HEK293 (cell line): Measurements from ENCODE around the gene CTNNA2.

Source experiments
- CTCF ChIA-PET: fragments of 350-600 bp; formaldehyde crosslinking; extraction: SDS; loops from one replicate; lab custom pipeline; 2021; ENCODE audit warnings: antibody characterized with exemption; lab: Yijun Ruan, JAX
- POLR2A ChIA-PET: fragments of 300-600 bp; formaldehyde crosslinking; extraction: SDS; loops from one replicate; lab custom pipeline; 2020; ENCODE audit warnings: antibody characterized with exemption, inconsistent platforms; lab: Yijun Ruan, JAX
- H3K27ac ChIP-seq: fragments of 200-500 bp; sonication (Bioruptor generic); 2 replicates; pipeline ENCODE4 v1.5.1; 2014; ENCODE audit warnings: low read depth, low read length, control low read depth, inconsistent platforms; ENCODE audit errors: extremely low read depth
- H3K36me3 ChIP-seq, 2 experiments: fragments of 200-500 bp in 1 of 2; sonication (Bioruptor generic) in 1 of 2; 1 replicate in 1 of 2; 2 replicates in 1 of 2; pipeline ENCODE4 v1.5.1; 2014 to 2017; ENCODE audit warnings: inconsistent platforms in 2 of 2, low read length in 2 of 2; ENCODE audit not compliant: control insufficient read depth in 2 of 2, insufficient read depth in 1 of 2
- H3K4me1 ChIP-seq: fragments of 200-500 bp; sonication (Bioruptor generic); 2 replicates; pipeline ENCODE4 v1.5.1; 2014; ENCODE audit warnings: mild to moderate bottlenecking, low read length, inconsistent platforms; ENCODE audit not compliant: control insufficient read depth, insufficient read depth
- H3K4me3 ChIP-seq: 2 replicates; pipeline ENCODE4 v1.5.1; 2011; ENCODE audit warnings: low read depth, mild to moderate bottlenecking, control low read depth, low read length, moderate library complexity
- H3K9me3 ChIP-seq: fragments of 200-500 bp; sonication (Bioruptor generic); 2 replicates; pipeline ENCODE4 v1.5.1; 2014; ENCODE audit warnings: low read depth, low read length, inconsistent platforms; ENCODE audit not compliant: control insufficient read depth, insufficient read depth
- BCL11A ChIP-seq: fragments of 450-650 bp; formaldehyde crosslinking; IDR thresholded peaks from 2 replicates; pipeline ENCODE4 v1.5.1; 2016; ENCODE audit warnings: low read depth, missing biosample characterization, missing genetic modification characterization
- GFI1B ChIP-seq: fragments of 450-650 bp; formaldehyde crosslinking; IDR thresholded peaks from 2 replicates; pipeline ENCODE4 v1.5.1; 2016; ENCODE audit warnings: missing biosample characterization, missing genetic modification characterization
- GLIS2 ChIP-seq: fragments of 450-650 bp; formaldehyde crosslinking; IDR thresholded peaks from 2 replicates; pipeline ENCODE4 v1.5.1; 2016; ENCODE audit warnings: missing biosample characterization, missing genetic modification characterization
- HOXC10 ChIP-seq: sonication (generic); formaldehyde crosslinking; IDR thresholded peaks from 2 replicates; pipeline ENCODE4 v1.8.1; 2023; ENCODE audit warnings: mild to moderate bottlenecking, missing genetic modification reagents
- RBAK ChIP-seq: fragments of 450-650 bp; formaldehyde crosslinking; IDR thresholded peaks from 2 replicates; pipeline ENCODE4 v1.5.1; 2016; ENCODE audit warnings: missing biosample characterization, missing genetic modification characterization
- TCF7L2 ChIP-seq: IDR thresholded peaks from 2 replicates; pipeline ENCODE4 v1.6.1; 2011; ENCODE audit warnings: low read depth, mild to moderate bottlenecking, inconsistent platforms, low read length, moderate library complexity, borderline replicate concordance
- WT1 ChIP-seq: fragments of 450-650 bp; formaldehyde crosslinking; IDR thresholded peaks from 2 replicates; pipeline ENCODE4 v1.5.1; 2016; ENCODE audit warnings: missing biosample characterization, missing genetic modification characterization
- ZBTB20 ChIP-seq: fragments of 450-650 bp; formaldehyde crosslinking; IDR thresholded peaks from 2 replicates; pipeline ENCODE4 v1.5.1; 2016; ENCODE audit warnings: missing biosample characterization, missing genetic modification characterization
- ZBTB21 ChIP-seq: fragments of 450-650 bp; formaldehyde crosslinking; IDR thresholded peaks from 2 replicates; pipeline ENCODE4 v1.5.1; 2017; ENCODE audit warnings: missing biosample characterization, missing genetic modification characterization
- ZBTB8A ChIP-seq: fragments of 450-650 bp; formaldehyde crosslinking; IDR thresholded peaks from 2 replicates; pipeline ENCODE4 v1.5.1; 2016; ENCODE audit warnings: missing biosample characterization, missing genetic modification characterization
- ZFP69B ChIP-seq: fragments of 450-650 bp; formaldehyde crosslinking; IDR thresholded peaks from 2 replicates; pipeline ENCODE4 v1.5.1; 2016; ENCODE audit warnings: missing biosample characterization, missing genetic modification characterization
- ZNF112 ChIP-seq: fragments of 450-650 bp; formaldehyde crosslinking; IDR thresholded peaks from 2 replicates; pipeline ENCODE4 v1.5.0; 2017; ENCODE audit warnings: missing biosample characterization, missing genetic modification characterization
- ZNF16 ChIP-seq: fragments of 450-650 bp; formaldehyde crosslinking; IDR thresholded peaks from 2 replicates; pipeline ENCODE4 v1.5.1; 2016; ENCODE audit warnings: low read depth, missing biosample characterization, missing genetic modification characterization
- ZNF174 ChIP-seq: fragments of 450-650 bp; formaldehyde crosslinking; IDR thresholded peaks from 2 replicates; pipeline ENCODE4 v1.5.0; 2017; ENCODE audit warnings: missing biosample characterization, mild to moderate bottlenecking, missing genetic modification characterization
- ZNF19 ChIP-seq: fragments of 450-650 bp; formaldehyde crosslinking; IDR thresholded peaks from 2 replicates; pipeline ENCODE4; 2016; ENCODE audit warnings: missing biosample characterization, missing genetic modification characterization, low read depth
- ZNF426 ChIP-seq: fragments of 450-650 bp; formaldehyde crosslinking; IDR thresholded peaks from 2 replicates; pipeline ENCODE4 v1.5.1; 2017; ENCODE audit warnings: missing biosample characterization, missing genetic modification characterization, mild to moderate bottlenecking, inconsistent platforms, moderate library complexity
- ZNF521 ChIP-seq: fragments of 450-650 bp; formaldehyde crosslinking; IDR thresholded peaks from 2 replicates; pipeline ENCODE4 v1.5.1; 2017; ENCODE audit warnings: missing biosample characterization, mild to moderate bottlenecking, missing genetic modification characterization
- ZNF558 ChIP-seq: fragments of 450-650 bp; formaldehyde crosslinking; IDR thresholded peaks from 2 replicates; pipeline ENCODE4 v1.5.1; 2016; ENCODE audit warnings: missing biosample characterization, missing genetic modification characterization
- ZNF571 ChIP-seq: fragments of 450-650 bp; formaldehyde crosslinking; IDR thresholded peaks from 2 replicates; pipeline ENCODE4 v1.5.0; 2017; ENCODE audit warnings: missing biosample characterization, missing genetic modification characterization
- ZNF623 ChIP-seq: fragments of 450-650 bp; formaldehyde crosslinking; IDR thresholded peaks from 2 replicates; pipeline ENCODE4 v1.5.1; 2016; ENCODE audit warnings: missing biosample characterization, missing genetic modification characterization
- ZNF76 ChIP-seq: fragments of 450-650 bp; formaldehyde crosslinking; IDR thresholded peaks from 2 replicates; pipeline ENCODE4; 2016; ENCODE audit warnings: low read depth, missing biosample characterization, missing genetic modification characterization, borderline replicate concordance
- ZSCAN30 ChIP-seq: fragments of 450-650 bp; IDR thresholded peaks from 2 replicates; pipeline ENCODE4 v1.5.1; 2018; ENCODE audit warnings: missing biosample characterization, mild to moderate bottlenecking, missing genetic modification characterization, moderate library complexity
- TF ChIP-seq, protein P1 (sequence below): fragments of 450-650 bp; formaldehyde crosslinking; conservative IDR thresholded peaks from 2 replicates; pipeline ENCODE4 v1.5.1; 2016; ENCODE audit warnings: low read depth, missing biosample characterization, missing genetic modification characterization
- TF ChIP-seq, protein P2 (sequence below): fragments of 450-650 bp; formaldehyde crosslinking; IDR thresholded peaks from 2 replicates; pipeline ENCODE4 v1.5.1; 2016; ENCODE audit warnings: missing biosample characterization, missing genetic modification characterization
- TF ChIP-seq, protein P3 (sequence below): sonication (generic); formaldehyde crosslinking; IDR thresholded peaks from 2 replicates; pipeline ENCODE4 v1.8.1; 2022; ENCODE audit warnings: mild to moderate bottlenecking, moderate library complexity, missing genetic modification reagents

The CTNNA2 gene

DNA sequence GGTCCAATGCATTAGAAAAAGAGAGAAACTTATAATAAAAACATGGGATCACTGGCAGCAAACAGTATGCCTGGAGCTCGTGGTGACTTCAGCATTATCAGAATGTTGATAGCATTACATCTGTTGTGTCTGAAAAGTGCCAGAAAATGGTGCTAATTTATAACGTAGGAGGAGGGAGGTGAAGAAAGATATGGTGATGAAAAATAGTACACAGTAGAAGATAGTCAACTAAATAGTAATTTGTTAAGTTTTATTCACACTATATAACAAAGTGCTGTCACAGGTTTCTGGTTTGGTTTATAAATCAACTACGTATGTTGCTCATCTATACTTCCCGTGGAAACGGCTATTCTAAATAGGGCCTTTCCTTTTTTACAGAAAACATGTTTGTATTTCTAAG is 674.3 kb downstream of the CTNNA2 start:
- CTCF ChIA-PET = no interaction called here
- no peaks in the 10 kb centered on the region for H3K9me3 ChIP-seq
- TF ChIP-seq ZNF112 (no peak), ZNF16 (no peak), RBAK (tag by site-specific recombination) (no peak), ZNF19 (tag by site-specific recombination) (no peak), GFI1B (no peak), ZNF174 (tag by site-specific recombination) (no peak), HOXC10 (CRISPR knock-in tag) (no peak), TCF7L2 (no peak), ZBTB8A (no peak), GLIS2 (tag by site-specific recombination) (no peak), ZFP69B (tag by site-specific recombination) (no peak), ZNF426 (tag by site-specific recombination) (no peak), ZSCAN30 (tag by site-specific recombination) (no peak), ZNF558 (tag by site-specific recombination) (no peak)
- TF ChIP-seq, protein P1, sequence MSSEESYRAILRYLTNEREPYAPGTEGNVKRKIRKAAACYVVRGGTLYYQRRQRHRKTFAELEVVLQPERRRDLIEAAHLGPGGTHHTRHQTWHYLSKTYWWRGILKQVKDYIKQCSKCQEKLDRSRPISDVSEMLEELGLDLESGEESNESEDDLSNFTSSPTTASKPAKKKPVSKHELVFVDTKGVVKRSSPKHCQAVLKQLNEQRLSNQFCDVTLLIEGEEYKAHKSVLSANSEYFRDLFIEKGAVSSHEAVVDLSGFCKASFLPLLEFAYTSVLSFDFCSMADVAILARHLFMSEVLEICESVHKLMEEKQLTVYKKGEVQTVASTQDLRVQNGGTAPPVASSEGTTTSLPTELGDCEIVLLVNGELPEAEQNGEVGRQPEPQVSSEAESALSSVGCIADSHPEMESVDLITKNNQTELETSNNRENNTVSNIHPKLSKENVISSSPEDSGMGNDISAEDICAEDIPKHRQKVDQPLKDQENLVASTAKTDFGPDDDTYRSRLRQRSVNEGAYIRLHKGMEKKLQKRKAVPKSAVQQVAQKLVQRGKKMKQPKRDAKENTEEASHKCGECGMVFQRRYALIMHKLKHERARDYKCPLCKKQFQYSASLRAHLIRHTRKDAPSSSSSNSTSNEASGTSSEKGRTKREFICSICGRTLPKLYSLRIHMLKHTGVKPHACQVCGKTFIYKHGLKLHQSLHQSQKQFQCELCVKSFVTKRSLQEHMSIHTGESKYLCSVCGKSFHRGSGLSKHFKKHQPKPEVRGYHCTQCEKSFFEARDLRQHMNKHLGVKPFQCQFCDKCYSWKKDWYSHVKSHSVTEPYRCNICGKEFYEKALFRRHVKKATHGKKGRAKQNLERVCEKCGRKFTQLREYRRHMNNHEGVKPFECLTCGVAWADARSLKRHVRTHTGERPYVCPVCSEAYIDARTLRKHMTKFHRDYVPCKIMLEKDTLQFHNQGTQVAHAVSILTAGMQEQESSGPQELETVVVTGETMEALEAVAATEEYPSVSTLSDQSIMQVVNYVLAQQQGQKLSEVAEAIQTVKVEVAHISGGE (tag by site-specific recombination) = no peak
- TF ChIP-seq, protein P2, sequence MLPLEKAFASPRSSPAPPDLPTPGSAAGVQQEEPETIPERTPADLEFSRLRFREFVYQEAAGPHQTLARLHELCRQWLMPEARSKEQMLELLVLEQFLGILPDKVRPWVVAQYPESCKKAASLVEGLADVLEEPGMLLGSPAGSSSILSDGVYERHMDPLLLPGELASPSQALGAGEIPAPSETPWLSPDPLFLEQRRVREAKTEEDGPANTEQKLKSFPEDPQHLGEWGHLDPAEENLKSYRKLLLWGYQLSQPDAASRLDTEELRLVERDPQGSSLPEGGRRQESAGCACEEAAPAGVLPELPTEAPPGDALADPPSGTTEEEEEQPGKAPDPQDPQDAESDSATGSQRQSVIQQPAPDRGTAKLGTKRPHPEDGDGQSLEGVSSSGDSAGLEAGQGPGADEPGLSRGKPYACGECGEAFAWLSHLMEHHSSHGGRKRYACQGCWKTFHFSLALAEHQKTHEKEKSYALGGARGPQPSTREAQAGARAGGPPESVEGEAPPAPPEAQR (tag by site-specific recombination) = no peak
- TF ChIP-seq, protein P3, sequence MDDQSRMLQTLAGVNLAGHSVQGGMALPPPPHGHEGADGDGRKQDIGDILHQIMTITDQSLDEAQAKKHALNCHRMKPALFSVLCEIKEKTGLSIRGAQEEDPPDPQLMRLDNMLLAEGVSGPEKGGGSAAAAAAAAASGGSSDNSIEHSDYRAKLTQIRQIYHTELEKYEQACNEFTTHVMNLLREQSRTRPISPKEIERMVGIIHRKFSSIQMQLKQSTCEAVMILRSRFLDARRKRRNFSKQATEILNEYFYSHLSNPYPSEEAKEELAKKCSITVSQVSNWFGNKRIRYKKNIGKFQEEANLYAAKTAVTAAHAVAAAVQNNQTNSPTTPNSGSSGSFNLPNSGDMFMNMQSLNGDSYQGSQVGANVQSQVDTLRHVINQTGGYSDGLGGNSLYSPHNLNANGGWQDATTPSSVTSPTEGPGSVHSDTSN (CRISPR knock-in tag) = no peak

DNA sequence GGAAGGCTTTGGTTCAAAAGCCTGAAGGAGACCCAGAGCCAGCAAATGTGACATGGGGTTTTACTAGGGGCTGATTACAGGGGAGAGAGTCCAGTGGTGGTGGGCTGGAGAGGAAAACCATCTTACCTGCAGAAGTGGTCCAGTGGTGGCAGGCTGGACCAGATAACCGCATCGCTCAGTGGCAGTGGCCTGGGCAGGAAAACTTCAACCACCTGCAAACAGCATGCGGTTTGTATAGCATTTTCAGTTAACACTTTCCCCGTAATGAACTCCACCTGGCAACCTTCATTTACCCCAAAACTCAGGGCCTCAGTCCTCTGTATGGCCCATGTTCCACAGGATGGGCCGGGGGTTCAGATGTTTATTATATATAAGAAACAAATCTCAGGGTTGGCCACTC is 677.3 kb downstream of the CTNNA2 start:
- no peak overlapping the region for H3K4me3 ChIP-seq
- ChIA-PET POLR2A (no interaction called here), CTCF (interaction anchor here (0.5 kb wide), 1 partner anchor 25 kb away, joined by 3 read pairs; no protein-coding TSS in a partner anchor)
- no peak overlapping the region for H3K27ac ChIP-seq
- no peaks in the 10 kb centered on the region for H3K4me1 ChIP-seq
- H3K36me3 ChIP-seq = no peaks in the 10 kb centered on the region
- no peaks in the 10 kb centered on the region for H3K9me3 ChIP-seq
- TF ChIP-seq ZFP69B (tag by site-specific recombination) (no peak), ZBTB21 (tag by site-specific recombination) (no peak), WT1 (tag by site-specific recombination) (no peak), ZBTB20 (tag by site-specific recombination) (no peak), BCL11A (tag by site-specific recombination) (no peak), ZNF623 (tag by site-specific recombination) (no peak), ZNF571 (no peak), ZNF76 (no peak), ZNF521 (tag by site-specific recombination) (no peak)

More for the DNA sequence above, 674.3 kb downstream of the CTNNA2 start:
- no peak overlapping the region for H3K4me3 ChIP-seq
- POLR2A ChIA-PET = no interaction called here
- no peak overlapping the region for H3K27ac ChIP-seq
- no peaks in the 10 kb centered on the region for H3K4me1 ChIP-seq
- no peaks in the 10 kb centered on the region for H3K36me3 ChIP-seq
